GM23338 (cell line): ENCODE results near the gene AIRE. TPM values are rescaled to one million over a fixed set of nuclear protein-coding genes. Genes with fewer than 3 reads are reported as not detected.

Experiments used
- CREB1 ChIP-seq: fragments of 250-450 bp; sonication (Bioruptor Pico); IDR thresholded peaks from 2 replicates; pipeline ENCODE4 v1.5.0; 2020; ENCODE audit warnings: low read depth, mild to moderate bottlenecking, moderate library complexity
- JUNB ChIP-seq: IDR thresholded peaks from one replicate; pipeline ENCODE4 v1.6.1; 2016; ENCODE audit warnings: antibody characterized with exemption; ENCODE audit not compliant: unreplicated experiment
- NANOG ChIP-seq: IDR thresholded peaks from 2 replicates; pipeline ENCODE4 v1.6.1; 2016; ENCODE audit warnings: antibody characterized with exemption, borderline replicate concordance
- ZNF331 ChIP-seq: fragments of 250-450 bp; sonication (Bioruptor Pico); IDR thresholded peaks from 2 replicates; pipeline ENCODE4 v1.5.0; 2020; ENCODE audit warnings: low read depth, mild to moderate bottlenecking, moderate library complexity
- polyA plus RNA-seq: library from polyadenylated mRNA; unstranded; fragments of >200 nt; fragmentation: Nextera tagmentation; extraction: Ambion mirVana; gene quantifications from 2 replicates; pipeline ENCODE4 v1.2.1, GENCODE V29; 2016
- total RNA-seq: library from RNA; depleted of rRNA; stranded (reverse); fragments of >200 nt; shearing (Covaris generic); gene quantifications from 2 replicates; pipeline ENCODE4 v1.2.3, GENCODE V29; 2014
- TF ChIP-seq, protein P1 (sequence below): fragments of 250-450 bp; sonication (Bioruptor Pico); IDR thresholded peaks from 2 replicates; pipeline ENCODE4 v1.5.0; 2020; ENCODE audit warnings: mild to moderate bottlenecking, moderate library complexity
- TF ChIP-seq, protein P2 (sequence below): IDR thresholded peaks from 2 replicates; pipeline ENCODE4 v1.6.1; 2016; ENCODE audit warnings: antibody characterized with exemption
- TF ChIP-seq, protein P3 (sequence below), 2 experiments: fragments of 200-600 bp in 1 of 2; sonication (generic) in 1 of 2; conservative IDR thresholded peaks; 2 replicates each; pipeline versions ENCODE4 v1.5.1 to v1.6.1; 2016 to 2017; ENCODE audit warnings: antibody characterized with exemption in 2 of 2, low read depth in 2 of 2, mild to moderate bottlenecking in 2 of 2, moderate library complexity in 1 of 2

The AIRE gene
- total and polyA plus RNA-seq, 2 experiments from 2014 or later = 0.10 TPM; not detected in 1

- TF ChIP-seq, protein P1, sequence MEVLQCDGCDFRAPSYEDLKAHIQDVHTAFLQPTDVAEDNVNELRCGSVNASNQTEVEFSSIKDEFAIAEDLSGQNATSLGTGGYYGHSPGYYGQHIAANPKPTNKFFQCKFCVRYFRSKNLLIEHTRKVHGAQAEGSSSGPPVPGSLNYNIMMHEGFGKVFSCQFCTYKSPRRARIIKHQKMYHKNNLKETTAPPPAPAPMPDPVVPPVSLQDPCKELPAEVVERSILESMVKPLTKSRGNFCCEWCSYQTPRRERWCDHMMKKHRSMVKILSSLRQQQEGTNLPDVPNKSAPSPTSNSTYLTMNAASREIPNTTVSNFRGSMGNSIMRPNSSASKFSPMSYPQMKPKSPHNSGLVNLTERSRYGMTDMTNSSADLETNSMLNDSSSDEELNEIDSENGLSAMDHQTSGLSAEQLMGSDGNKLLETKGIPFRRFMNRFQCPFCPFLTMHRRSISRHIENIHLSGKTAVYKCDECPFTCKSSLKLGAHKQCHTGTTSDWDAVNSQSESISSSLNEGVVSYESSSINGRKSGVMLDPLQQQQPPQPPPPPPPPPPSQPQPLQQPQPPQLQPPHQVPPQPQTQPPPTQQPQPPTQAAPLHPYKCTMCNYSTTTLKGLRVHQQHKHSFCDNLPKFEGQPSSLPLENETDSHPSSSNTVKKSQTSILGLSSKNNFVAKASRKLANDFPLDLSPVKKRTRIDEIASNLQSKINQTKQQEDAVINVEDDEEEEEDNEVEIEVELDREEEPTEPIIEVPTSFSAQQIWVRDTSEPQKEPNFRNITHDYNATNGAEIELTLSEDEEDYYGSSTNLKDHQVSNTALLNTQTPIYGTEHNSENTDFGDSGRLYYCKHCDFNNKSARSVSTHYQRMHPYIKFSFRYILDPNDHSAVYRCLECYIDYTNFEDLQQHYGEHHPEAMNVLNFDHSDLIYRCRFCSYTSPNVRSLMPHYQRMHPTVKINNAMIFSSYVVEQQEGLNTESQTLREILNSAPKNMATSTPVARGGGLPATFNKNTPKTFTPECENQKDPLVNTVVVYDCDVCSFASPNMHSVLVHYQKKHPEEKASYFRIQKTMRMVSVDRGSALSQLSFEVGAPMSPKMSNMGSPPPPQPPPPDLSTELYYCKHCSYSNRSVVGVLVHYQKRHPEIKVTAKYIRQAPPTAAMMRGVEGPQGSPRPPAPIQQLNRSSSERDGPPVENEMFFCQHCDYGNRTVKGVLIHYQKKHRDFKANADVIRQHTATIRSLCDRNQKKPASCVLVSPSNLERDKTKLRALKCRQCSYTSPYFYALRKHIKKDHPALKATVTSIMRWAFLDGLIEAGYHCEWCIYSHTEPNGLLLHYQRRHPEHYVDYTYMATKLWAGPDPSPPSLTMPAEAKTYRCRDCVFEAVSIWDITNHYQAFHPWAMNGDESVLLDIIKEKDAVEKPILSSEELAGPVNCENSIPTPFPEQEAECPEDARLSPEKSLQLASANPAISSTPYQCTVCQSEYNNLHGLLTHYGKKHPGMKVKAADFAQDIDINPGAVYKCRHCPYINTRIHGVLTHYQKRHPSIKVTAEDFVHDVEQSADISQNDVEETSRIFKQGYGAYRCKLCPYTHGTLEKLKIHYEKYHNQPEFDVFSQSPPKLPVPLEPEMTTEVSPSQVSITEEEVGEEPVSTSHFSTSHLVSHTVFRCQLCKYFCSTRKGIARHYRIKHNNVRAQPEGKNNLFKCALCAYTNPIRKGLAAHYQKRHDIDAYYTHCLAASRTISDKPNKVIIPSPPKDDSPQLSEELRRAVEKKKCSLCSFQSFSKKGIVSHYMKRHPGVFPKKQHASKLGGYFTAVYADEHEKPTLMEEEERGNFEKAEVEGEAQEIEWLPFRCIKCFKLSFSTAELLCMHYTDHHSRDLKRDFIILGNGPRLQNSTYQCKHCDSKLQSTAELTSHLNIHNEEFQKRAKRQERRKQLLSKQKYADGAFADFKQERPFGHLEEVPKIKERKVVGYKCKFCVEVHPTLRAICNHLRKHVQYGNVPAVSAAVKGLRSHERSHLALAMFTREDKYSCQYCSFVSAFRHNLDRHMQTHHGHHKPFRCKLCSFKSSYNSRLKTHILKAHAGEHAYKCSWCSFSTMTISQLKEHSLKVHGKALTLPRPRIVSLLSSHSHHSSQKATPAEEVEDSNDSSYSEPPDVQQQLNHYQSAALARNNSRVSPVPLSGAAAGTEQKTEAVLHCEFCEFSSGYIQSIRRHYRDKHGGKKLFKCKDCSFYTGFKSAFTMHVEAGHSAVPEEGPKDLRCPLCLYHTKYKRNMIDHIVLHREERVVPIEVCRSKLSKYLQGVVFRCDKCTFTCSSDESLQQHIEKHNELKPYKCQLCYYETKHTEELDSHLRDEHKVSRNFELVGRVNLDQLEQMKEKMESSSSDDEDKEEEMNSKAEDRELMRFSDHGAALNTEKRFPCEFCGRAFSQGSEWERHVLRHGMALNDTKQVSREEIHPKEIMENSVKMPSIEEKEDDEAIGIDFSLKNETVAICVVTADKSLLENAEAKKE = no peak
- TF ChIP-seq, protein P2, sequence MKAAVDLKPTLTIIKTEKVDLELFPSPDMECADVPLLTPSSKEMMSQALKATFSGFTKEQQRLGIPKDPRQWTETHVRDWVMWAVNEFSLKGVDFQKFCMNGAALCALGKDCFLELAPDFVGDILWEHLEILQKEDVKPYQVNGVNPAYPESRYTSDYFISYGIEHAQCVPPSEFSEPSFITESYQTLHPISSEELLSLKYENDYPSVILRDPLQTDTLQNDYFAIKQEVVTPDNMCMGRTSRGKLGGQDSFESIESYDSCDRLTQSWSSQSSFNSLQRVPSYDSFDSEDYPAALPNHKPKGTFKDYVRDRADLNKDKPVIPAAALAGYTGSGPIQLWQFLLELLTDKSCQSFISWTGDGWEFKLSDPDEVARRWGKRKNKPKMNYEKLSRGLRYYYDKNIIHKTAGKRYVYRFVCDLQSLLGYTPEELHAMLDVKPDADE = no peak
- TF ChIP-seq CREB1 (no peak), NANOG (no peak), JUNB (no peak), ZNF331 (CRISPR knock-in tag) (no peak)
- TF ChIP-seq, protein P3, sequence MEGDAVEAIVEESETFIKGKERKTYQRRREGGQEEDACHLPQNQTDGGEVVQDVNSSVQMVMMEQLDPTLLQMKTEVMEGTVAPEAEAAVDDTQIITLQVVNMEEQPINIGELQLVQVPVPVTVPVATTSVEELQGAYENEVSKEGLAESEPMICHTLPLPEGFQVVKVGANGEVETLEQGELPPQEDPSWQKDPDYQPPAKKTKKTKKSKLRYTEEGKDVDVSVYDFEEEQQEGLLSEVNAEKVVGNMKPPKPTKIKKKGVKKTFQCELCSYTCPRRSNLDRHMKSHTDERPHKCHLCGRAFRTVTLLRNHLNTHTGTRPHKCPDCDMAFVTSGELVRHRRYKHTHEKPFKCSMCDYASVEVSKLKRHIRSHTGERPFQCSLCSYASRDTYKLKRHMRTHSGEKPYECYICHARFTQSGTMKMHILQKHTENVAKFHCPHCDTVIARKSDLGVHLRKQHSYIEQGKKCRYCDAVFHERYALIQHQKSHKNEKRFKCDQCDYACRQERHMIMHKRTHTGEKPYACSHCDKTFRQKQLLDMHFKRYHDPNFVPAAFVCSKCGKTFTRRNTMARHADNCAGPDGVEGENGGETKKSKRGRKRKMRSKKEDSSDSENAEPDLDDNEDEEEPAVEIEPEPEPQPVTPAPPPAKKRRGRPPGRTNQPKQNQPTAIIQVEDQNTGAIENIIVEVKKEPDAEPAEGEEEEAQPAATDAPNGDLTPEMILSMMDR (conservative IDR thresholded peaks at IDR 0.05; ENCODE audit: low read depth in 2 of 2) = no peak
These were observed 40.6 kb downstream of the AIRE start (continued) for GRCh38 chr21:44326272-44326647.
